SH-SY5Y (cell line): ENCODE measurements around the gene HDAC10.

Source experiments
- GATA2 ChIP-seq: IDR thresholded peaks from 2 replicates; pipeline ENCODE4 v1.6.1; 2011; ENCODE audit warnings: mild to moderate bottlenecking, low read depth, low read length
- GATA3 ChIP-seq: IDR thresholded peaks from 2 replicates; pipeline ENCODE4 v1.6.1; 2011; ENCODE audit warnings: low read depth, mild to moderate bottlenecking, low read length, moderate library complexity

DNA sequence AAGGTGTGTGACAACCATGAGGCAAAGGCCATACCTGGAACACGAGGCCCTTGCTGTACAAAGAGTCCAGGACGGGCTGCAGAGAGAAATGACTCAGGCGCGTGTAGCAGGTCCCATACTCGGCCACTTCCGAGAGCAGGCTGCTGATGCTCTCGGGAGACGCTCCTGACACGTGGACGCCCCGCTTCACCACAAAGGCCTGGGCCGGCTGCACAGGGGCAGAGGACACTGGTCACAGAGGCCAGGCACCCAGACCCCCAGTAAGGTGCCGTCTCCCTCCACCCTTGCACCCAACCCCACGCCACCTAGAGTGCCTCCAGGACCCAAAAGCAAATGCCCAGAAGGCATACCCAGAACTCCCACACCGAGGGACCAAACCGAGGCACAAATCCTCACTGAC lies 21.7 kb downstream of the HDAC10 start:
- TF ChIP-seq GATA3: no peak
- no peak for TF ChIP-seq GATA2
